TTC549 (cell line): ENCODE data around the gene RANBP17.

Experiments used
- FAIRE-seq: peaks from 2 replicates; lab custom pipeline; 2012; peaks lifted over from hg19 to GRCh38; lab: Jason Lieb, UNC

RANBP17 gene

GRCh38 chr5:171321447-171321846 lies 459.6 kb downstream of the RANBP17 start:
- FAIRE-seq = no peak

GRCh38 chr5:171322527-171322926 lies 460.7 kb downstream of the RANBP17 start:
- FAIRE-seq = no peak

GRCh38 chr5:171323007-171323406 lies 461.2 kb downstream of the RANBP17 start:
- no peak for FAIRE-seq

- no peak for FAIRE-seq
Measured at GRCh38 chr5:171323806-171324632, 462.2 kb downstream of the RANBP17 start.

- no peak for FAIRE-seq
Measured at GRCh38 chr5:171330021-171330420, 468.2 kb downstream of the RANBP17 start.

GRCh38 chr5:171335616-171336015 lies 473.8 kb downstream of the RANBP17 start:
- no peak for FAIRE-seq

GRCh38 chr5:171336521-171337209 lies 474.8 kb downstream of the RANBP17 start:
- no peak for FAIRE-seq

GRCh38 chr5:171337210-171337569 lies 475.4 kb downstream of the RANBP17 start:
- no peak for FAIRE-seq

- FAIRE-seq = no peak
Measured at GRCh38 chr5:171340042-171340441, 478.2 kb downstream of the RANBP17 start.

GRCh38 chr5:171340491-171340890 lies 478.7 kb downstream of the RANBP17 start:
- FAIRE-seq = no peak

- FAIRE-seq = peak; percentile 79
Measured at GRCh38 chr5:171342362-171343111, 480.7 kb downstream of the RANBP17 start.

GRCh38 chr5:171344936-171345608 lies 483.3 kb downstream of the RANBP17 start:
- no peak for FAIRE-seq
